B cell (primary cell): Measurements from ENCODE around the gene MAN2A2. TPM values are rescaled to one million over a fixed set of nuclear protein-coding genes. Genes with fewer than 3 reads are reported as not detected.

Experiments used
- ATAC-seq: fragments of 200-7000 bp; cut with Tn5 transposase; one replicate; pipeline ENCODE4 v1.10.0; 2021; ENCODE audit warnings: low read depth, mild to moderate bottlenecking, moderate number of reproducible peaks, moderate library complexity
- CTCF ChIA-PET: fragments of 350-600 bp; sonication (Branson Sonifier 250); formaldehyde crosslinking; loops from one replicate; lab custom pipeline; 2021; ENCODE audit warnings: antibody characterized with exemption, inconsistent platforms; lab: Charles Lee
- POLR2A ChIA-PET: fragments of 350-600 bp; sonication (Branson Sonifier 250); formaldehyde crosslinking; loops from one replicate; lab custom pipeline; 2021; ENCODE audit warnings: antibody characterized with exemption; lab: Charles Lee
- DNase-seq: peaks from one replicate; pipeline ENCODE4 v3.0.0; 2013
- H2AFZ ChIP-seq: 2 replicates; pipeline ENCODE4 v1.6.1; 2012; ENCODE audit warnings: mild to moderate bottlenecking, low read depth, low read length; ENCODE audit not compliant: insufficient read depth, poor library complexity, severe bottlenecking
- H3K27ac ChIP-seq, 2 donors: 1 replicate in 1 of 2; 2 replicates in 1 of 2; pipeline ENCODE4 v1.5.1; 2012 to 2013; ENCODE audit warnings: low read length in 2 of 2, mild to moderate bottlenecking in 2 of 2, moderate library complexity in 1 of 2
- H3K27me3 ChIP-seq, 4 experiments: fragments of 200-600 bp in 1 of 4; sonication (generic) in 1 of 4; replicated peaks in 1 of 4; 1 replicate in 2 of 4; 2 replicates in 2 of 4; pipeline versions ENCODE4 v1.6.1 to v1.7.0; 2013 to 2016; ENCODE audit warnings: low read length in 3 of 4, mild to moderate bottlenecking in 2 of 4, mixed read lengths in 1 of 4, moderate library complexity in 1 of 4; ENCODE audit not compliant: insufficient read depth in 4 of 4, control insufficient read depth in 3 of 4; ENCODE audit errors: control extremely low read depth in 1 of 4
- H3K36me3 ChIP-seq, 2 experiments: replicated peaks in 1 of 2; 1 replicate in 1 of 2; 2 replicates in 1 of 2; pipeline versions ENCODE4 v1.6.1 to v1.7.1; 2013; ENCODE audit warnings: low read length in 1 of 2; ENCODE audit not compliant: insufficient read depth in 2 of 2, control insufficient read depth in 1 of 2; ENCODE audit errors: control extremely low read depth in 1 of 2, extremely low read depth in 1 of 2
- H3K4me1 ChIP-seq, 2 donors: fragments of 200-600 bp in 1 of 2; sonication (generic) in 1 of 2; 1 replicate in 1 of 2; 2 replicates in 1 of 2; pipeline versions ENCODE4 v1.5.1 to v1.6.1; 2013 to 2017; ENCODE audit warnings: low read length in 2 of 2; ENCODE audit not compliant: control insufficient read depth in 2 of 2, insufficient read depth in 2 of 2
- H3K4me2 ChIP-seq: replicated peaks from 2 replicates; pipeline ENCODE3; 2012; ENCODE audit warnings: mild to moderate bottlenecking, low read depth, low read length; ENCODE audit not compliant: poor library complexity, severe bottlenecking
- H3K4me3 ChIP-seq, 5 experiments: fragments of 200-600 bp in 1 of 5; sonication (generic) in 1 of 5; 1 replicate in 3 of 5; 2 replicates in 2 of 5; pipeline versions ENCODE4 v1.5.1 to v1.7.0; 2011 to 2016; ENCODE audit warnings: low read length in 4 of 5, mild to moderate bottlenecking in 4 of 5, low read depth in 2 of 5, control low read depth in 1 of 5, moderate library complexity in 1 of 5; ENCODE audit not compliant: insufficient read depth in 1 of 5; ENCODE audit errors: control extremely low read depth in 1 of 5, extremely low read depth in 1 of 5
- H3K79me2 ChIP-seq: fragments of 200-600 bp; sonication (generic); one replicate; pipeline ENCODE4 v1.6.0; 2016; ENCODE audit warnings: low read length; ENCODE audit not compliant: control insufficient read depth, insufficient read depth
- H3K9ac ChIP-seq: fragments of 200-600 bp; sonication (generic); 2 replicates; pipeline ENCODE4 v1.6.1; 2017; ENCODE audit warnings: mild to moderate bottlenecking, low read length, moderate library complexity
- H3K9me3 ChIP-seq, 3 donors: one replicate each; pipeline versions ENCODE4 v1.6.1 to v1.7.1; 2013; ENCODE audit warnings: low read length in 2 of 3; ENCODE audit not compliant: control insufficient read depth in 2 of 3, insufficient read depth in 1 of 3; ENCODE audit errors: control extremely low read depth in 1 of 3
- H4K20me1 ChIP-seq: 2 replicates; pipeline ENCODE4 v1.6.0; 2012; ENCODE audit warnings: mild to moderate bottlenecking, low read length; ENCODE audit not compliant: insufficient read depth, control insufficient read depth, poor library complexity, severe bottlenecking
- H3K27ac Mint-ChIP-seq: one replicate; pipeline ENCODE4 v1.8.0; 2021; ENCODE audit warnings: mixed read lengths
- H3K27me3 Mint-ChIP-seq: one replicate; pipeline ENCODE4 v1.8.0; 2021; ENCODE audit warnings: mixed read lengths
- H3K4me1 Mint-ChIP-seq: one replicate; pipeline ENCODE4 v1.8.0; 2021; ENCODE audit warnings: mixed read lengths
- H3K4me3 Mint-ChIP-seq: one replicate; pipeline ENCODE4 v1.8.0; 2021; ENCODE audit warnings: mixed read lengths
- H3K9me3 Mint-ChIP-seq: one replicate; pipeline ENCODE4 v1.8.0; 2022; ENCODE audit warnings: mixed read lengths; ENCODE audit not compliant: insufficient read depth
- EZH2 ChIP-seq: IDR thresholded peaks from 2 replicates; pipeline ENCODE4 v1.6.1; 2012; ENCODE audit warnings: borderline replicate concordance, low read depth, mild to moderate bottlenecking, moderate library complexity, low read length; ENCODE audit not compliant: insufficient read depth, poor library complexity, severe bottlenecking
- WGBS: methylation state at CpG from one replicate; pipeline ENCODE4 v1.1.5; 2013; ENCODE audit warnings: missing lambda C conversion rate; ENCODE audit not compliant: insufficient coverage; 5-methylcytosine and 5-hydroxymethylcytosine counted together
- intact Hi-C: fragments of 100-400 bp; cut with micrococcal nuclease; formaldehyde crosslinking; loops from one replicate; pipeline ENCODE4 v1.10.0; 2022
- polyA plus RNA-seq: library from polyadenylated mRNA; depleted of rRNA; stranded (reverse); fragments of >200 nt; gene quantifications from 2 replicates; pipeline ENCODE4 v1.2.3, GENCODE V29; 2012
- total RNA-seq, 2 donors: library from RNA; stranded (reverse); fragments of 120-200 nt in 1 of 2; gene quantifications; 1 replicate in 1 of 2; 2 replicates in 1 of 2; pipeline versions ENCODE4 v1.2.3 to v1.2.4, GENCODE V29; 2013 to 2022
- TF ChIP-seq, protein P1 (sequence below): fragments of 200-600 bp; IDR thresholded peaks from one replicate; pipeline ENCODE4 v1.8.0; 2022; ENCODE audit warnings: antibody characterized with exemption, mild to moderate bottlenecking

The MAN2A2 gene
- total and polyA plus RNA-seq, 2 donors (not counting 1 experiment from before 2014, with no cell fraction given), result 180 to 234 TPM

DNA sequence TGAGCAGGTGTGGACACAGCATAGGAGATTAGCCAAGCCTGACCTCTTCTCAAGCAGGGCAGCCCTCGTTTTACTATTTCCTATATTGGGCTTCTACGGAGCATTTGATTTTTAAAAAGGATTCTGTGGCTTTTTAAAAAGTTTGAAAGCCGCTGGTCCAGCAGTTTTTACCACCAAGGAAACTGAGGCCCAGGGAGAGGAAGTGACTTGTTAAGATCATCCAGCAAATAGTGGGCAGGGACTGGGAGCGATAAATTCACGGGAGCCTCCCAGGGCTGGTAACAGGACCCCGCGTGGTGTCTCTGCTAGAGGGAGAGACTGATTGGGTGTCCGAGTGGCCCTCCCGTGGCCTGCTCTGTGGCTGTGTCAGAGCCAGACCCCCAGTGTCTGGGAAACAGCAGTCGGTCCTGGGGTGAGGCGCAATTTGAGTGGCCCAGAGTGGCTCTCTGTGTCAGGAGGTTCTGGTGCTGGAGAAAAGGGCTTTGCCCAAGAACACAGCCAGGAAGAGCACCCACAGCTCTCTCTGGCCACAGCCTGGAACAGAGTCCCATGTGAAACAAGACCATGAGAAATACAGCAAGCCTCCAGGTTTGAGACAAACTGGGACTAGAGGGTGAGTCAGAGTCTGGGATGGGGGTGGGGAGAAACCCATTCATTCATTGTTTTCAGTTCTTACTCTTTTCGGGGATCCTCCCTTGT is 30.5 kb upstream of the MAN2A2 start:
- peaks cover 35% of the 10 kb centered on the region for H3K79me2 ChIP-seq
- no peaks in the 10 kb centered on the region for H3K27me3 ChIP-seq
- TF ChIP-seq EZH2, result no peak
- TF ChIP-seq, protein P1, sequence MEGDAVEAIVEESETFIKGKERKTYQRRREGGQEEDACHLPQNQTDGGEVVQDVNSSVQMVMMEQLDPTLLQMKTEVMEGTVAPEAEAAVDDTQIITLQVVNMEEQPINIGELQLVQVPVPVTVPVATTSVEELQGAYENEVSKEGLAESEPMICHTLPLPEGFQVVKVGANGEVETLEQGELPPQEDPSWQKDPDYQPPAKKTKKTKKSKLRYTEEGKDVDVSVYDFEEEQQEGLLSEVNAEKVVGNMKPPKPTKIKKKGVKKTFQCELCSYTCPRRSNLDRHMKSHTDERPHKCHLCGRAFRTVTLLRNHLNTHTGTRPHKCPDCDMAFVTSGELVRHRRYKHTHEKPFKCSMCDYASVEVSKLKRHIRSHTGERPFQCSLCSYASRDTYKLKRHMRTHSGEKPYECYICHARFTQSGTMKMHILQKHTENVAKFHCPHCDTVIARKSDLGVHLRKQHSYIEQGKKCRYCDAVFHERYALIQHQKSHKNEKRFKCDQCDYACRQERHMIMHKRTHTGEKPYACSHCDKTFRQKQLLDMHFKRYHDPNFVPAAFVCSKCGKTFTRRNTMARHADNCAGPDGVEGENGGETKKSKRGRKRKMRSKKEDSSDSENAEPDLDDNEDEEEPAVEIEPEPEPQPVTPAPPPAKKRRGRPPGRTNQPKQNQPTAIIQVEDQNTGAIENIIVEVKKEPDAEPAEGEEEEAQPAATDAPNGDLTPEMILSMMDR, result no peak
- no peak for DNase-seq
- peaks cover 31 to 39% of the 10 kb centered on the region in 2 donors for H3K4me1 ChIP-seq
- peaks cover 47% of the 10 kb centered on the region for H4K20me1 ChIP-seq
- intact Hi-C loops, result loop anchor here (1.0 to 5.0 kb wide), 3 partner anchors 35 to 155 kb away; partner anchors contain the start of gene BLM
- CTCF ChIA-PET, result interaction anchor here (0.6 kb wide), 1 partner anchor 697 kb away, joined by 3 read pairs; no protein-coding TSS in a partner anchor
- peak; percentile 4 for ATAC-seq
- POLR2A ChIA-PET, result no interaction called here
- Mint-ChIP-seq H3K4me3 (peak overlapping the region; percentile 91), H3K27me3 (no peaks in the 10 kb centered on the region), H3K9me3 (no peaks in the 10 kb centered on the region), H3K4me1 (peaks cover 41% of the 10 kb centered on the region), H3K27ac (peak overlapping the region; percentile 93)
- H2AFZ ChIP-seq, result peak overlapping the region; percentile 83
- H3K36me3 ChIP-seq, result peaks cover 0 to 22% of the 10 kb centered on the region in 2 experiments
- H3K27ac ChIP-seq, result peak overlapping the region in 1 of 2 donors; percentile 55
- peak overlapping the region; percentile 51 to 72 (median 64) for H3K4me3 ChIP-seq
- H3K4me2 ChIP-seq, result peak overlapping the region; percentile 98
- WGBS, result 48% methylated on average over 10 of the region's 12 CpGs
- peak overlapping the region; percentile 76 for H3K9ac ChIP-seq
- no peaks in the 10 kb centered on the region for H3K9me3 ChIP-seq

DNA sequence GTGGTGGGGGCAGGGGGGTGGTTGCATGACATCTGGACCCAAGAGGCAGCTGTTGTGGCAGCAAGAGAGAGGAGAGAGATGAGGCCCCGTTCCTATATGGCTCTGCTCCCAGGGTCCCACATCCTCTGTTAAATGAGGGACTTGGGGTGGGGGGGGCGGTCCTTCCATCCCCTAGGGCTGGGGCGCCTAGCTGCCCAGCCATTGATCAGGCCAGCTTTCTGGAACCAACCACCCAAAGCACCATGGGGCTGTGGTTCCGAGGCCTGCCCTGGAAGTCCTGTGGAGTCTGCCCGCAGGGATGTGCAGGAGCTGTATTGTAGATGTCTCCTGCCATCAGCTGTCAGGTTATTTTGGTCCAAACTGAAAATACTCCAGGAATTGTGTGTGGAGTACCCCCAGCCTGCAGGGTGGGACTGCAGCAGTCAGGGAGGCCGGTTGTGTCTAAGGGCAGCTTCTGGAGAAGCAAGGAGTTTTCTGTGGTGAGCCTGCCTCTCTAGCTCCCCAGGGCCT is 29.6 kb upstream of the MAN2A2 start:
- peak overlapping the region; percentile 91 for H3K4me3 Mint-ChIP-seq
- TF ChIP-seq, protein P1, result no peak
- no peak for TF ChIP-seq EZH2
- no peak for DNase-seq
- no peaks in the 10 kb centered on the region for H3K27me3 Mint-ChIP-seq
- 74% methylated on average over 4 of the region's 6 CpGs for WGBS
- peaks cover 39% of the 10 kb centered on the region for H3K4me1 Mint-ChIP-seq
- H3K4me2 ChIP-seq, result no peak overlapping the region
- H3K4me3 ChIP-seq, result no peak overlapping the region
- H3K9me3 Mint-ChIP-seq, result no peaks in the 10 kb centered on the region
- H4K20me1 ChIP-seq, result peaks cover 47% of the 10 kb centered on the region
- H3K27me3 ChIP-seq, result no peaks in the 10 kb centered on the region
- peaks cover 35% of the 10 kb centered on the region for H3K79me2 ChIP-seq
- no peak overlapping the region for H3K27ac ChIP-seq
- intact Hi-C loops, result loop anchor here (5.0 kb wide), 2 partner anchors 36 to 156 kb away; partner anchors contain the start of gene BLM
- H3K4me1 ChIP-seq, result peaks cover 31 to 39% of the 10 kb centered on the region in 2 donors
- ChIA-PET POLR2A (no interaction called here), CTCF (interaction anchor here (0.6 to 1.6 kb wide), 2 partner anchors 11 to 184 kb away, joined by 3 to 6 read pairs; no protein-coding TSS in a partner anchor)
- H2AFZ ChIP-seq, result no peak overlapping the region
- H3K9ac ChIP-seq, result no peak overlapping the region
- H3K36me3 ChIP-seq, result peaks cover 0 to 29% of the 10 kb centered on the region in 2 experiments
- H3K27ac Mint-ChIP-seq, result no peak overlapping the region
- H3K9me3 ChIP-seq, result no peaks in the 10 kb centered on the region
- no peak for ATAC-seq
